Sigmoid colon (tissue), 7 donors: ENCODE measurements around the gene RPN2. TPM values are rescaled to one million over a fixed set of nuclear protein-coding genes. Genes with fewer than 3 reads are reported as not detected.

ENCODE experiments used
- DNase-seq: peaks from one replicate; pipeline ENCODE4 v3.0.0-alpha.2; 2019
- H3K27ac ChIP-seq, 4 donors: fragments of 200-600 bp; sonication (generic); one replicate each; pipeline ENCODE4 v1.5.1; 2016 to 2019; ENCODE audit warnings: mild to moderate bottlenecking in 1 of 4
- H3K27me3 ChIP-seq, 3 donors: fragments of 200-600 bp; sonication (generic); one replicate each; pipeline ENCODE4 v1.5.1; 2019; ENCODE audit warnings: mild to moderate bottlenecking in 1 of 3
- H3K36me3 ChIP-seq, 4 donors: fragments of 200-600 bp; sonication (generic); one replicate each; pipeline ENCODE4 v1.5.1; 2016 to 2019
- H3K4me1 ChIP-seq, 4 donors: fragments of 200-600 bp; sonication (generic); one replicate each; pipeline ENCODE4 v1.5.1; 2017 to 2019
- H3K4me3 ChIP-seq, 4 donors: fragments of 200-600 bp; sonication (generic); one replicate each; pipeline ENCODE4 v1.5.1; 2017 to 2019; ENCODE audit warnings: mild to moderate bottlenecking in 2 of 4, moderate library complexity in 1 of 4
- H3K9me3 ChIP-seq, 4 donors: fragments of 200-600 bp in 3 of 4; sonication (generic) in 3 of 4; one replicate each; pipeline versions ENCODE4 v1.5.1 to v1.6.1; 2013 to 2019
- CTCF ChIP-seq, 4 experiments: fragments of 450-650 bp in 3 of 4; fragments of 200-600 bp in 1 of 4; IDR thresholded peaks; one replicate each; pipeline ENCODE4 v1.5.1; 2016 to 2019; ENCODE audit warnings: antibody characterized with exemption in 4 of 4, mild to moderate bottlenecking in 3 of 4, moderate library complexity in 2 of 4
- EP300 ChIP-seq, 4 donors: sonication (generic); formaldehyde crosslinking; IDR thresholded peaks; one replicate each; pipeline ENCODE4 v1.6.1; 2017; ENCODE audit warnings: antibody characterized with exemption in 4 of 4
- POLR2A ChIP-seq, 2 donors: fragments of 450-650 bp; IDR thresholded peaks; one replicate each; pipeline ENCODE4 v1.6.1; 2016; ENCODE audit warnings: antibody characterized with exemption in 2 of 2, mild to moderate bottlenecking in 2 of 2, moderate library complexity in 2 of 2
- POLR2AphosphoS5 ChIP-seq, 4 donors: sonication (generic); formaldehyde crosslinking; IDR thresholded peaks; one replicate each; pipeline ENCODE4 v1.6.1; 2017; ENCODE audit warnings: antibody characterized with exemption in 4 of 4
- WGBS, 2 donors: extraction: QIAGEN DNeasy Blood & Tissue Kit; methylation state at CpG; one replicate each; pipeline ENCODE4 v1.1.7; 2013; 5-methylcytosine and 5-hydroxymethylcytosine counted together
- intact Hi-C: fragments of 100-400 bp; cut with DNase I; formaldehyde crosslinking; loops from one replicate; pipeline ENCODE4 v1.15.1; 2023
- polyA plus RNA-seq, 3 donors: library from polyadenylated mRNA; stranded (reverse); fragments of 200-250 nt; gene quantifications; one replicate each; pipeline ENCODE4 v1.2.3, GENCODE V29; 2013
- total RNA-seq, 4 donors: library from RNA; depleted of rRNA; stranded (reverse); fragments of >200 nt; gene quantifications; one replicate each; pipeline ENCODE4 v1.1.0, GENCODE V29; 2016
- donor health status: healthy with polysubstance abuse.
- donor health status: Bipolar disorder and iron deficiency.
- donor health status: healthy.

Gene RPN2
- total and polyA plus RNA-seq, 7 donors = 21.6 to 142 (median 72.8) TPM

GRCh38 chr20:37200926-37201826 is 22.0 kb downstream of the RPN2 start:
- 79 to 88% methylated on average over 13 of the region's 13 CpGs for WGBS, 2 donors
- Histone ChIP-seq H3K9me3 (no peaks in the 10 kb centered on the region), H3K27me3 (no peaks in the 10 kb centered on the region), H3K27ac (peak overlapping the region; percentile 47 to 76 (median 63)), H3K4me1 (peaks cover 0 to 14% (median 7%) of the 10 kb centered on the region in 4 donors), H3K36me3 (peaks cover 12 to 63% (median 27%) of the 10 kb centered on the region in 4 donors), H3K4me3 (no peak overlapping the region)
- DNase-seq = no peak
- intact Hi-C loops = loop anchor here (5.0 to 10.0 kb wide), 2 partner anchors 184 to 331 kb away; no protein-coding TSS in a partner anchor
- TF ChIP-seq EP300 (IDR thresholded peaks at IDR 0.05) (no peak), CTCF (IDR thresholded peaks at IDR 0.05) (no peak), POLR2A (IDR thresholded peaks at IDR 0.05) (no peak), POLR2AphosphoS5 (IDR thresholded peaks at IDR 0.05) (no peak)

- DNase-seq = no peak
- Histone ChIP-seq H3K27me3 (no peaks in the 10 kb centered on the region), H3K36me3 (peaks cover 12 to 70% (median 28%) of the 10 kb centered on the region in 4 donors), H3K27ac (peak overlapping the region; percentile 47 to 76 (median 63)), H3K9me3 (no peaks in the 10 kb centered on the region), H3K4me3 (no peak overlapping the region), H3K4me1 (peaks cover 0 to 14% (median 7%) of the 10 kb centered on the region in 4 donors)
- TF ChIP-seq POLR2AphosphoS5 (IDR thresholded peaks at IDR 0.05) = no peak
- no peak for TF ChIP-seq EP300 (IDR thresholded peaks at IDR 0.05)
- TF ChIP-seq CTCF (IDR thresholded peaks at IDR 0.05) = no peak
- no peak for TF ChIP-seq POLR2A (IDR thresholded peaks at IDR 0.05)
- WGBS, 2 donors = 81 to 84% methylated on average over 2 of the region's 2 CpGs
- intact Hi-C loops = loop anchor here (5.0 to 10.0 kb wide), 2 partner anchors 183 to 331 kb away; no protein-coding TSS in a partner anchor
These were observed 22.7 kb downstream of the RPN2 start for GRCh38 chr20:37201827-37202162.

- 77 to 79% methylated on average over 6 of the region's 6 CpGs for WGBS, 2 donors
- H3K27me3 ChIP-seq = no peaks in the 10 kb centered on the region
- no peak for DNase-seq
- no peaks in the 10 kb centered on the region for H3K9me3 ChIP-seq
- H3K4me1 ChIP-seq = peaks cover 0 to 14% (median 7%) of the 10 kb centered on the region in 4 donors
- H3K36me3 ChIP-seq = peaks cover 14 to 76% (median 33%) of the 10 kb centered on the region in 4 donors
- H3K27ac ChIP-seq = peak overlapping the region; percentile 47 to 76 (median 63)
- no peak overlapping the region for H3K4me3 ChIP-seq
- intact Hi-C loops = loop anchor here (5.0 to 10.0 kb wide), 2 partner anchors 182 to 330 kb away; no protein-coding TSS in a partner anchor
- TF ChIP-seq POLR2AphosphoS5 (IDR thresholded peaks at IDR 0.05) (peak in 3 of 4 donors; percentile 20 to 38 (median 33)), CTCF (IDR thresholded peaks at IDR 0.05) (peak; percentile 53 to 79 (median 65)), POLR2A (IDR thresholded peaks at IDR 0.05) (no peak), EP300 (IDR thresholded peaks at IDR 0.05) (no peak)
These were observed 23.3 kb downstream of the RPN2 start for GRCh38 chr20:37202267-37202943.

- intact Hi-C loops = loop anchor here (5.0 to 10.0 kb wide), 2 partner anchors 181 to 328 kb away; no protein-coding TSS in a partner anchor
- no peak for TF ChIP-seq POLR2A (IDR thresholded peaks at IDR 0.05)
- no peak for TF ChIP-seq POLR2AphosphoS5 (IDR thresholded peaks at IDR 0.05)
- TF ChIP-seq EP300 (IDR thresholded peaks at IDR 0.05) = no peak
- TF ChIP-seq CTCF (IDR thresholded peaks at IDR 0.05) = no peak
- 88 to 90% methylated on average over 3 of the region's 3 CpGs for WGBS, 2 donors
These were observed 24.9 kb downstream of the RPN2 start for GRCh38 chr20:37204056-37204455.

More at GRCh38 chr20:37204056-37204455, 24.9 kb downstream of the RPN2 start:
- Histone ChIP-seq H3K27me3 (no peaks in the 10 kb centered on the region), H3K4me1 (peaks cover 0 to 14% (median 7%) of the 10 kb centered on the region in 4 donors), H3K4me3 (no peak overlapping the region), H3K27ac (no peak overlapping the region), H3K9me3 (no peaks in the 10 kb centered on the region), H3K36me3 (peaks cover 18 to 84% (median 44%) of the 10 kb centered on the region in 4 donors)
- no peak for DNase-seq
